PFSK-1 (cell line): Measurements from ENCODE around the gene NINJ2.

Source experiments
- FOXP2 ChIP-seq: optimal IDR thresholded peaks from 2 replicates; pipeline ENCODE3; 2011; ENCODE audit warnings: borderline replicate concordance, control low read depth, inconsistent platforms; ENCODE audit not compliant: insufficient read depth; ENCODE audit errors: extremely low read length, extremely low read depth
- POLR2AphosphoS5 ChIP-seq: IDR thresholded peaks from 2 replicates; pipeline ENCODE4 v1.6.1; 2012; ENCODE audit warnings: low read depth, mild to moderate bottlenecking, control low read depth, low read length, moderate library complexity
- SIN3A ChIP-seq: IDR thresholded peaks from 2 replicates; pipeline ENCODE4 v1.6.1; 2012; ENCODE audit warnings: mild to moderate bottlenecking, low read length, moderate library complexity, borderline replicate concordance; ENCODE audit not compliant: insufficient read depth
- TAF1 ChIP-seq: IDR thresholded peaks from 2 replicates; pipeline ENCODE4 v1.6.1; 2012; ENCODE audit warnings: low read length, control low read depth, borderline replicate concordance; ENCODE audit not compliant: insufficient read depth

GRCh38 chr12:625998-626397 lies 37.2 kb downstream of the NINJ2 start:
- TF ChIP-seq TAF1 (no peak), SIN3A (no peak), FOXP2 (no peak), POLR2AphosphoS5 (no peak)
